Neural cell (in vitro differentiated cells): ENCODE measurements around the gene EMC9. TPM values are rescaled to one million over a fixed set of nuclear protein-coding genes. Genes with fewer than 3 reads are reported as not detected.

Experiments used
- H2AFZ ChIP-seq: fragments of 200-600, 300-800 bp; sonication (generic), shearing (Covaris generic); 2 replicates; pipeline ENCODE4 v1.6.0; 2014; ENCODE audit warnings: low read depth, mild to moderate bottlenecking, antibody characterized with exemption, low read length, moderate library complexity
- H3F3A ChIP-seq: fragments of 200-600 bp; shearing (Covaris generic); 2 replicates; pipeline ENCODE4 v1.6.1; 2016; ENCODE audit warnings: mild to moderate bottlenecking, moderate library complexity, mixed read lengths, antibody characterized with exemption, low read length; ENCODE audit not compliant: insufficient read depth, poor library complexity, severe bottlenecking
- H3K27ac ChIP-seq: fragments of 200-600, 300-800 bp; sonication (generic), shearing (Covaris generic); 2 replicates; pipeline ENCODE4 v1.5.1; 2014; ENCODE audit warnings: mild to moderate bottlenecking, low read length, moderate library complexity
- H3K27me3 ChIP-seq: fragments of 300-800, 200-600 bp; sonication (generic), shearing (Covaris generic); 2 replicates; pipeline ENCODE4 v1.6.0; 2014; ENCODE audit warnings: mild to moderate bottlenecking, low read depth, low read length, moderate library complexity; ENCODE audit not compliant: insufficient read depth
- H3K36me3 ChIP-seq: fragments of 300-800, 200-600 bp; sonication (generic), shearing (Covaris generic); 2 replicates; pipeline ENCODE4 v1.5.1; 2014; ENCODE audit warnings: mild to moderate bottlenecking, antibody characterized with exemption, low read length, moderate library complexity; ENCODE audit not compliant: insufficient read depth
- H3K4me2 ChIP-seq: fragments of 300-800, 200-600 bp; sonication (generic), shearing (Covaris generic); 2 replicates; pipeline ENCODE4 v1.6.0; 2014; ENCODE audit warnings: mild to moderate bottlenecking, low read length
- H3K4me3 ChIP-seq: fragments of 300-800, 200-600 bp; sonication (generic), shearing (Covaris generic); 2 replicates; pipeline ENCODE4 v1.5.1; 2014; ENCODE audit warnings: mild to moderate bottlenecking, low read length, moderate library complexity
- H3K79me2 ChIP-seq: fragments of 200-600 bp; shearing (Covaris generic); replicated peaks from 2 replicates; pipeline ENCODE4 v1.6.0; 2014; ENCODE audit warnings: mild to moderate bottlenecking, low read length, moderate library complexity; ENCODE audit not compliant: insufficient read depth
- H3K9ac ChIP-seq: fragments of 300-800, 200-600 bp; sonication (generic), shearing (Covaris generic); 2 replicates; pipeline ENCODE4 v1.6.1; 2016; ENCODE audit warnings: mild to moderate bottlenecking, low read length, mixed read lengths
- H3K9me2 ChIP-seq: fragments of 200-600 bp; shearing (Covaris generic); 2 replicates; pipeline ENCODE4 v1.6.1; 2016; ENCODE audit warnings: mild to moderate bottlenecking, low read length, mixed read lengths; ENCODE audit not compliant: insufficient read depth
- H3K9me3 ChIP-seq: fragments of 200-600, 300-800 bp; sonication (generic), shearing (Covaris generic); 2 replicates; pipeline ENCODE4 v1.6.1; 2016; ENCODE audit warnings: mild to moderate bottlenecking, mixed run types, low read length, moderate library complexity, mixed read lengths
- H4K20me1 ChIP-seq: fragments of 200-600 bp; shearing (Covaris generic); 2 replicates; pipeline ENCODE4 v1.6.1; 2016; ENCODE audit warnings: mild to moderate bottlenecking, mixed run types; ENCODE audit not compliant: insufficient read depth
- EP300 ChIP-seq: fragments of 450-650 bp; conservative IDR thresholded peaks from 2 replicates; pipeline ENCODE4 v1.6.1; 2014; ENCODE audit warnings: antibody characterized with exemption, mild to moderate bottlenecking, moderate library complexity; ENCODE audit not compliant: poor library complexity, severe bottlenecking
- EZH2 ChIP-seq: fragments of 200-600, 300-800 bp; shearing (Covaris generic), sonication (generic); IDR thresholded peaks from 2 replicates; pipeline ENCODE4 v1.6.1; 2014; ENCODE audit warnings: antibody characterized with exemption, low read length, borderline replicate concordance, mild to moderate bottlenecking; ENCODE audit not compliant: insufficient read depth, poor library complexity, severe bottlenecking
- MXI1 ChIP-seq: fragments of 450-650 bp; conservative IDR thresholded peaks from 2 replicates; pipeline ENCODE4 v1.6.1; 2014; ENCODE audit warnings: antibody characterized with exemption, mild to moderate bottlenecking; ENCODE audit not compliant: poor library complexity, severe bottlenecking
- POLR2AphosphoS5 ChIP-seq: IDR thresholded peaks from 2 replicates; pipeline ENCODE4 v1.6.1; 2012
- RAD21 ChIP-seq: fragments of 450-650 bp; conservative IDR thresholded peaks from 2 replicates; pipeline ENCODE4 v1.6.1; 2014; ENCODE audit warnings: antibody characterized with exemption, mild to moderate bottlenecking, moderate library complexity
- SMC3 ChIP-seq: fragments of 450-650 bp; conservative IDR thresholded peaks from 2 replicates; pipeline ENCODE4 v1.6.1; 2014; ENCODE audit warnings: antibody characterized with exemption, mild to moderate bottlenecking, moderate library complexity; ENCODE audit not compliant: poor library complexity
- TAF1 ChIP-seq: IDR thresholded peaks from 2 replicates; pipeline ENCODE4 v1.6.1; 2012; ENCODE audit warnings: low read depth
- polyA plus RNA-seq: library from polyadenylated mRNA; depleted of rRNA; stranded (reverse); fragments of >200 nt; gene quantifications from 2 replicates; pipeline ENCODE4 v1.2.3, GENCODE V29; 2014
- TF ChIP-seq, protein P1 (sequence below): fragments of 450-650 bp; IDR thresholded peaks from 2 replicates; pipeline ENCODE4 v1.5.1; 2014; ENCODE audit warnings: antibody characterized with exemption, mild to moderate bottlenecking, moderate library complexity; ENCODE audit not compliant: poor library complexity, severe bottlenecking
- TF ChIP-seq, protein P2 (sequence below): IDR thresholded peaks from 2 replicates; pipeline ENCODE4 v1.6.1; 2012; ENCODE audit warnings: borderline replicate concordance

The EMC9 gene
- polyA plus RNA-seq, 1 donor from 2014 or later: 45.1 TPM

DNA sequence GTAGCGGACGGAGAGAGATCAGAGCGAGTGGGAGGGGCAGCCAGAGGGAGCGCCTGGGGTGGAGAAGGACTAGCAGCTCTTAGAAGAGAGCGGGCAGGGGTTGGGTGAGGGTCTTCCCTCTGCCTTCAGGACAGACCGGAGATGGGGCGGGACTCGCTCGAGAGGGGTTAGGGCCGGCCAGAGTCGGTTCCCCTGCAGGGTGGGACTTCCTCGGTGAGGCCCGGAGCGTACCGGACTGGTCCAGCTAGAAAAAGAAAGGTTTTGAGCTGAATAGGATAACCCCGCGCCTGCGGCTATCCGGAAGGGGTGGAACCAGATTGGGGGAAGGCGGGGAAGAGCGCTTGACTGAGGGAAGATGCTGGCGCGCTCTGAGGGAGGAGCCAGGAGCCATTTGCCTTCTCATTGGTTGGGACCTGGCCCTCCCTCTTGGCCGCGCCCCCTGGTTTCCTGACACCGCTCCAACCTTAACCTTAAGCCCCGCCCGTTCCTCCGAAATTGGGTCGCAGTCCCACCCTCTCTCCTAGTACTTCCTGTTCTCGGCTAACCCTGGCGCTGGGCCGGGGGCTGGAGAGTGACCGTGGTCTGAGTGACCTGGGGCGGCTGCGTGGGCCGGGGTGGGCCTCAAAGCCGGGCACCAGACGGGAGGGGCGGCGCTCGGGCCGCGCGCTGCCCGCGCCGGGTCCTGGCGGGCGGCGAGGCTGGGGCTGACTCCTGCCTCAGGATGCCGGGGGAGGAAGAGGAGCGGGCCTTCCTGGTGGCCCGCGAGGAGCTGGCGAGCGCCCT, 5.8 kb upstream of the EMC9 start, which contains the start of gene RNF31:
Gene RNF31, plus strand, starts transcription at position 521 of the 783 bp plus-strand sequence. Its CDS starts 201 bp downstream, at position 722.
- Histone ChIP-seq H3K27me3 (no peaks in the 10 kb centered on the region), H3K4me3 (peak within 1 kb of the TSS; percentile 97), H3K36me3 (no peaks in the 10 kb centered on the region), H3K4me2 (peak within 1 kb of the TSS; percentile 84), H3F3A (no peaks in the 10 kb centered on the region), H3K79me2 (peaks cover 9% of the 10 kb centered on the region), H3K9ac (peak within 1 kb of the TSS; percentile 79), H4K20me1 (no peaks in the 10 kb centered on the region), H3K9me3 (no peaks in the 10 kb centered on the region), H2AFZ (peak within 1 kb of the TSS; percentile 95), H3K9me2 (no peaks in the 10 kb centered on the region), H3K27ac (peak within 1 kb of the TSS; percentile 79)
- TF ChIP-seq EP300 (no peak), RAD21 (no peak), EZH2 (no peak), MXI1 (peak; percentile 58), TAF1 (peak; percentile 16), SMC3 (no peak), POLR2AphosphoS5 (peak; percentile 58)
- TF ChIP-seq, protein P1, sequence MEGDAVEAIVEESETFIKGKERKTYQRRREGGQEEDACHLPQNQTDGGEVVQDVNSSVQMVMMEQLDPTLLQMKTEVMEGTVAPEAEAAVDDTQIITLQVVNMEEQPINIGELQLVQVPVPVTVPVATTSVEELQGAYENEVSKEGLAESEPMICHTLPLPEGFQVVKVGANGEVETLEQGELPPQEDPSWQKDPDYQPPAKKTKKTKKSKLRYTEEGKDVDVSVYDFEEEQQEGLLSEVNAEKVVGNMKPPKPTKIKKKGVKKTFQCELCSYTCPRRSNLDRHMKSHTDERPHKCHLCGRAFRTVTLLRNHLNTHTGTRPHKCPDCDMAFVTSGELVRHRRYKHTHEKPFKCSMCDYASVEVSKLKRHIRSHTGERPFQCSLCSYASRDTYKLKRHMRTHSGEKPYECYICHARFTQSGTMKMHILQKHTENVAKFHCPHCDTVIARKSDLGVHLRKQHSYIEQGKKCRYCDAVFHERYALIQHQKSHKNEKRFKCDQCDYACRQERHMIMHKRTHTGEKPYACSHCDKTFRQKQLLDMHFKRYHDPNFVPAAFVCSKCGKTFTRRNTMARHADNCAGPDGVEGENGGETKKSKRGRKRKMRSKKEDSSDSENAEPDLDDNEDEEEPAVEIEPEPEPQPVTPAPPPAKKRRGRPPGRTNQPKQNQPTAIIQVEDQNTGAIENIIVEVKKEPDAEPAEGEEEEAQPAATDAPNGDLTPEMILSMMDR: no peak
- TF ChIP-seq, protein P2, sequence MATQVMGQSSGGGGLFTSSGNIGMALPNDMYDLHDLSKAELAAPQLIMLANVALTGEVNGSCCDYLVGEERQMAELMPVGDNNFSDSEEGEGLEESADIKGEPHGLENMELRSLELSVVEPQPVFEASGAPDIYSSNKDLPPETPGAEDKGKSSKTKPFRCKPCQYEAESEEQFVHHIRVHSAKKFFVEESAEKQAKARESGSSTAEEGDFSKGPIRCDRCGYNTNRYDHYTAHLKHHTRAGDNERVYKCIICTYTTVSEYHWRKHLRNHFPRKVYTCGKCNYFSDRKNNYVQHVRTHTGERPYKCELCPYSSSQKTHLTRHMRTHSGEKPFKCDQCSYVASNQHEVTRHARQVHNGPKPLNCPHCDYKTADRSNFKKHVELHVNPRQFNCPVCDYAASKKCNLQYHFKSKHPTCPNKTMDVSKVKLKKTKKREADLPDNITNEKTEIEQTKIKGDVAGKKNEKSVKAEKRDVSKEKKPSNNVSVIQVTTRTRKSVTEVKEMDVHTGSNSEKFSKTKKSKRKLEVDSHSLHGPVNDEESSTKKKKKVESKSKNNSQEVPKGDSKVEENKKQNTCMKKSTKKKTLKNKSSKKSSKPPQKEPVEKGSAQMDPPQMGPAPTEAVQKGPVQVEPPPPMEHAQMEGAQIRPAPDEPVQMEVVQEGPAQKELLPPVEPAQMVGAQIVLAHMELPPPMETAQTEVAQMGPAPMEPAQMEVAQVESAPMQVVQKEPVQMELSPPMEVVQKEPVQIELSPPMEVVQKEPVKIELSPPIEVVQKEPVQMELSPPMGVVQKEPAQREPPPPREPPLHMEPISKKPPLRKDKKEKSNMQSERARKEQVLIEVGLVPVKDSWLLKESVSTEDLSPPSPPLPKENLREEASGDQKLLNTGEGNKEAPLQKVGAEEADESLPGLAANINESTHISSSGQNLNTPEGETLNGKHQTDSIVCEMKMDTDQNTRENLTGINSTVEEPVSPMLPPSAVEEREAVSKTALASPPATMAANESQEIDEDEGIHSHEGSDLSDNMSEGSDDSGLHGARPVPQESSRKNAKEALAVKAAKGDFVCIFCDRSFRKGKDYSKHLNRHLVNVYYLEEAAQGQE: peak; percentile 53

DNA sequence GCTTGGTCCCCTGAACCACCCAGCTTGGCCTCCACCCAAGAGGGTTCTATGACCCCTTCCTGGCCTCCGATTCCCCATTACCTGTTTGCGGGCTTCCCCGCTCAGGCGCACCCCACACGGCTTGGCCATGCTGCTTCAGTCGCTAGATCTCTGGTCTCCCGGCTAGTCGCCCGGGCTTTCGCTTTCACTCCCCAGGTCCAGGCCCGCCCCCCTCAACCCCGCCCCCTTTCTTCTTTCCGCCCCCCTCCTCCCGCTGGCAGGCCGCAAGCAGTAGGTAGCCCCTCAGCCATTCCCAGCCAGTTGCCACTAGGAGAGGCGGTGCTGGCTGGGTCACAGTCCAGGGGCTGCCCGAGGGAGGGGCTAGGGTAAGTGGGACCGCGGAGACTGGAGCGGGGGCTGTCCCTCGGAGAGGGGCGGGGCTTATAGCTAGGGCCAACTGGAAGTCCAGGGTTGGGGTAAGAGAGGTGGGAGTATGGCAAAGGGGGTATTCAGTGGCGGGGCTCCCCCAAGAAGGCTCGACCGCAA, 5.1 kb upstream of the EMC9 start, which contains the start of gene PSME2:
Gene PSME2, minus strand, starts transcription at position 158 of the 525 bp plus-strand sequence. Its CDS starts 29 bp downstream, at position 129.
- no peaks in the 10 kb centered on the region for H3K9me2 ChIP-seq
- no peaks in the 10 kb centered on the region for H3K9me3 ChIP-seq
- H3K79me2 ChIP-seq: peaks cover 9% of the 10 kb centered on the region
- H3F3A ChIP-seq: peaks cover 3% of the 10 kb centered on the region
- H3K4me3 ChIP-seq: peak within 1 kb of the TSS; percentile 97
- H3K27ac ChIP-seq: peak within 1 kb of the TSS; percentile 79
- no peaks in the 10 kb centered on the region for H4K20me1 ChIP-seq
- peak within 1 kb of the TSS; percentile 84 for H3K4me2 ChIP-seq
- TF ChIP-seq TAF1 (peak; percentile 32), MXI1 (peak; percentile 47), EZH2 (no peak), POLR2AphosphoS5 (no peak)
- H3K36me3 ChIP-seq: no peaks in the 10 kb centered on the region
- H2AFZ ChIP-seq: peak within 1 kb of the TSS; percentile 95
- no peaks in the 10 kb centered on the region for H3K27me3 ChIP-seq
- H3K9ac ChIP-seq: peak within 1 kb of the TSS; percentile 79
